Spleen (tissue), 11 donors: ENCODE results near the gene FLT1. TPM values are rescaled to one million over a fixed set of nuclear protein-coding genes. Genes with fewer than 3 reads are reported as not detected.
A peak's percentile ranks its signal among the peaks of the same experiment; 100 is the strongest.

Experiments
- DNase-seq: peaks from one replicate; pipeline ENCODE4 v3.0.0-alpha.2; 2020
- H3K27ac ChIP-seq, 8 donors: fragments of 200-600 bp; sonication (generic) in 7 of 8; 1 replicate in 4 of 8; 2 replicates in 4 of 8; pipeline versions ENCODE4 v1.5.0 to v1.8.0; 2016 to 2021; ENCODE audit warnings: inconsistent platforms in 4 of 8, mild to moderate bottlenecking in 4 of 8, moderate library complexity in 1 of 8
- H3K27me3 ChIP-seq, 7 donors: fragments of 200-600 bp; sonication (generic) in 6 of 7; replicated peaks in 1 of 7; 1 replicate in 4 of 7; 2 replicates in 3 of 7; pipeline versions ENCODE4 v1.5.0 to v1.8.0; 2016 to 2021; ENCODE audit warnings: inconsistent platforms in 3 of 7, mild to moderate bottlenecking in 1 of 7
- H3K36me3 ChIP-seq, 6 donors: fragments of 200-600 bp; sonication (generic) in 5 of 6; 1 replicate in 4 of 6; 2 replicates in 2 of 6; pipeline versions ENCODE4 v1.5.0 to v1.8.0; 2016 to 2021; ENCODE audit warnings: inconsistent platforms in 2 of 6
- H3K4me1 ChIP-seq, 6 donors: fragments of 200-600 bp; sonication (generic) in 5 of 6; 1 replicate in 3 of 6; 2 replicates in 3 of 6; pipeline versions ENCODE4 v1.5.0 to v1.8.0; 2016 to 2021; ENCODE audit warnings: inconsistent platforms in 3 of 6
- H3K4me3 ChIP-seq, 8 donors: fragments of 200-600 bp; sonication (generic) in 7 of 8; 1 replicate in 4 of 8; 2 replicates in 4 of 8; pipeline versions ENCODE4 v1.5.0 to v1.8.0; 2016 to 2021; ENCODE audit warnings: inconsistent platforms in 4 of 8, mild to moderate bottlenecking in 4 of 8, moderate library complexity in 2 of 8
- H3K9me3 ChIP-seq, 8 donors: fragments of 200-600 bp; sonication (generic) in 7 of 8; 1 replicate in 4 of 8; 2 replicates in 4 of 8; pipeline versions ENCODE4 v1.5.0 to v1.8.0; 2016 to 2021; ENCODE audit warnings: inconsistent platforms in 4 of 8
- CTCF ChIP-seq, 11 experiments: fragments of 200-600 bp in 7 of 11; fragments of 450-650 bp in 4 of 11; sonication (generic) in 4 of 11; IDR thresholded peaks in 8 of 11; conservative IDR thresholded peaks in 3 of 11; 1 replicate in 7 of 11; 2 replicates in 4 of 11; pipeline versions ENCODE4 v1.4.0 to v1.8.0; 2016 to 2021; ENCODE audit warnings: antibody characterized with exemption in 11 of 11, inconsistent platforms in 4 of 11, mild to moderate bottlenecking in 1 of 11
- POLR2A ChIP-seq, 3 donors: fragments of 450-650 bp; IDR thresholded peaks; one replicate each; pipeline ENCODE4 v1.5.1; 2017; ENCODE audit warnings: antibody characterized with exemption in 3 of 3, mild to moderate bottlenecking in 1 of 3
- POLR2AphosphoS5 ChIP-seq, 3 donors: sonication (generic); formaldehyde crosslinking; IDR thresholded peaks; one replicate each; pipeline ENCODE4 v1.5.1; 2017; ENCODE audit warnings: antibody characterized with exemption in 3 of 3
- WGBS, 5 donors: extraction: QIAGEN DNeasy Blood & Tissue Kit in 3 of 5; methylation state at CpG; one replicate each; pipeline versions ENCODE4 v1.1.5 to v1.1.7; 2013 to 2018; 5-methylcytosine and 5-hydroxymethylcytosine counted together
- intact Hi-C: fragments of 100-400 bp; cut with DNase I; formaldehyde crosslinking; loops from one replicate; pipeline ENCODE4 v1.15.0; 2023; ENCODE audit warnings: low total_unique reads
- polyA plus RNA-seq, 3 donors: library from polyadenylated mRNA; stranded (reverse); fragments of 200-250 nt; gene quantifications; one replicate each; pipeline ENCODE4 v1.2.1, GENCODE V29; 2013
- total RNA-seq, 7 donors: library from RNA; depleted of rRNA in 3 of 7; stranded (reverse); fragments of >200 nt in 3 of 7; fragmentation: NEBNext Ultra II Directional in 4 of 7; extraction: Animal tissue kit (Norgen Biotek cat#: 25700) in 4 of 7; gene quantifications; one replicate each; pipeline versions ENCODE4 v1.1.0 to v1.2.1, GENCODE V29; 2016 to 2021
- donor health status: healthy with polysubstance abuse.
- donor health status: DM: no; HTN: no; CAD: no; lungs with moderate emphysema.
- donor health status: DM: no; HTN: no; CAD: no.
- donor health status: Bipolar disorder and iron deficiency.
- donor health status: healthy.
- donor health status: DM: no; HTN: no; CAD: no.
- donor health status: DM: yes; HTN: yes; CAD: no.

FLT1 gene
- total and polyA plus RNA-seq, 10 donors, result 1.2 to 70.6 (median 55.4) TPM

- Histone ChIP-seq H3K4me1 (peaks cover 0 to 13% (median 2%) of the 10 kb centered on the region in 6 donors), H3K36me3 (peaks cover 0 to 13% (median 0%) of the 10 kb centered on the region in 6 donors), H3K4me3 (peak overlapping the region in 1 of 8 donors; percentile 11), H3K27me3 (no peaks in the 10 kb centered on the region), H3K27ac (no peak overlapping the region), H3K9me3 (peaks cover 5 to 24% (median 16%) of the 10 kb centered on the region in 8 donors)
- intact Hi-C loops, result no loop called here
- no peak for TF ChIP-seq POLR2AphosphoS5 (IDR thresholded peaks at IDR 0.05)
- TF ChIP-seq CTCF (IDR thresholded peaks at IDR 0.05 in 8 of 11, conservative IDR thresholded peaks at IDR 0.05 in 3 of 11), result no peak
- TF ChIP-seq POLR2A (IDR thresholded peaks at IDR 0.05), result no peak
- WGBS, 5 donors, result 70 to 80% (median 76%) methylated on average over 20 to 21 of the region's 21 CpGs
- no peak for DNase-seq
Observed at GRCh38 chr13:28451482-28452217, 43.3 kb downstream of the FLT1 start.

- Histone ChIP-seq H3K36me3 (peaks cover 0 to 13% (median 0%) of the 10 kb centered on the region in 6 donors), H3K4me1 (peaks cover 0 to 13% (median 2%) of the 10 kb centered on the region in 6 donors), H3K27me3 (no peaks in the 10 kb centered on the region), H3K27ac (no peak overlapping the region), H3K9me3 (peaks cover 5 to 37% (median 24%) of the 10 kb centered on the region in 8 donors), H3K4me3 (no peak overlapping the region)
- TF ChIP-seq CTCF (IDR thresholded peaks at IDR 0.05 in 8 of 11, conservative IDR thresholded peaks at IDR 0.05 in 3 of 11), result no peak
- TF ChIP-seq POLR2AphosphoS5 (IDR thresholded peaks at IDR 0.05), result no peak
- no peak for TF ChIP-seq POLR2A (IDR thresholded peaks at IDR 0.05)
- intact Hi-C loops, result no loop called here
- DNase-seq, result no peak
- whole genome bisulfite sequencing, 5 donors, result 80 to 90% (median 88%) methylated on average over 8 of the region's 8 CpGs
Observed at GRCh38 chr13:28449826-28450773, 44.8 kb downstream of the FLT1 start.

GRCh38 chr13:28448651-28449358, 46.1 kb downstream of the FLT1 start:
- no peak for DNase-seq
- Histone ChIP-seq H3K4me3 (no peak overlapping the region), H3K9me3 (peaks cover 5 to 46% (median 30%) of the 10 kb centered on the region in 8 donors), H3K4me1 (peaks cover 0 to 13% (median 2%) of the 10 kb centered on the region in 6 donors), H3K27ac (no peak overlapping the region), H3K27me3 (no peaks in the 10 kb centered on the region), H3K36me3 (peaks cover 0 to 13% (median 0%) of the 10 kb centered on the region in 6 donors)
- TF ChIP-seq POLR2AphosphoS5 (IDR thresholded peaks at IDR 0.05), result no peak
- no peak for TF ChIP-seq CTCF (IDR thresholded peaks at IDR 0.05 in 8 of 11, conservative IDR thresholded peaks at IDR 0.05 in 3 of 11)
- TF ChIP-seq POLR2A (IDR thresholded peaks at IDR 0.05), result no peak
- intact Hi-C loops, result no loop called here
- WGBS, 5 donors, result 93 to 96% (median 94%) methylated on average over 4 of the region's 4 CpGs
